ENCODE results near the gene BNIP5. TPM values are rescaled to one million over a fixed set of nuclear protein-coding genes. Genes with fewer than 3 reads are reported as not detected.

Gene BNIP5
- total and polyA plus RNA-seq, 9 donors = 0.01 to 1.4 (median 0.12) TPM; not detected in 4

DNA sequence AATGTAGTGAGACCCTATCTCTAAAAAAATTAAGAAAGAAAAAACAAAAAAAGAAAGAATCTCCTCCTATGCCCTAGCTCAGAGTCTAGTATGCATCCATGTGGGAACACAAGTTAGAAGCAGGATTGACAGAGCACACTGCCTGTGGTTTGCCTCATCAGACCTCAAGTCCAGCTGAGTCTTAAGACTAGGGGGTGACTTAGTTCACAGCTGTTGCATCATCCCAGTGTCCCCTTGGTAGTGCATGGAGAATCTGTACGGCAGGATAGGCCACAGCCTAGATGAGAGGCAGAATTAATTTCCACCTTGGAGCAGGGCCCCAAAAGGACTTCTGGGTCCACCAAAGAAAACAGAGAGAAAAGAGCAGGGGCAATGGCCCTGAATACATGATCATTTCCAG is 53.1 kb downstream of the BNIP5 start:
- Histone ChIP-seq H3K4me1 (ENCODE audit: insufficient read depth) (no peaks in the 10 kb centered on the region), H3K4me3 (no peak overlapping the region), H3K9me3 (no peaks in the 10 kb centered on the region), H3K27ac (no peak overlapping the region), H3K36me3 (no peaks in the 10 kb centered on the region), H3K27me3 (no peaks in the 10 kb centered on the region)
- TF ChIP-seq, protein P1, sequence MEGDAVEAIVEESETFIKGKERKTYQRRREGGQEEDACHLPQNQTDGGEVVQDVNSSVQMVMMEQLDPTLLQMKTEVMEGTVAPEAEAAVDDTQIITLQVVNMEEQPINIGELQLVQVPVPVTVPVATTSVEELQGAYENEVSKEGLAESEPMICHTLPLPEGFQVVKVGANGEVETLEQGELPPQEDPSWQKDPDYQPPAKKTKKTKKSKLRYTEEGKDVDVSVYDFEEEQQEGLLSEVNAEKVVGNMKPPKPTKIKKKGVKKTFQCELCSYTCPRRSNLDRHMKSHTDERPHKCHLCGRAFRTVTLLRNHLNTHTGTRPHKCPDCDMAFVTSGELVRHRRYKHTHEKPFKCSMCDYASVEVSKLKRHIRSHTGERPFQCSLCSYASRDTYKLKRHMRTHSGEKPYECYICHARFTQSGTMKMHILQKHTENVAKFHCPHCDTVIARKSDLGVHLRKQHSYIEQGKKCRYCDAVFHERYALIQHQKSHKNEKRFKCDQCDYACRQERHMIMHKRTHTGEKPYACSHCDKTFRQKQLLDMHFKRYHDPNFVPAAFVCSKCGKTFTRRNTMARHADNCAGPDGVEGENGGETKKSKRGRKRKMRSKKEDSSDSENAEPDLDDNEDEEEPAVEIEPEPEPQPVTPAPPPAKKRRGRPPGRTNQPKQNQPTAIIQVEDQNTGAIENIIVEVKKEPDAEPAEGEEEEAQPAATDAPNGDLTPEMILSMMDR (IDR thresholded peaks at IDR 0.05) = no peak
- WGBS, 3 donors = 93 to 100% (median 97%) methylated on average over 1 of the region's 1 CpG
- no peak for DNase-seq
- intact Hi-C loops (cut with DNase I) = no loop called here

- WGBS, 3 donors = 85 to 89% (median 88%) methylated on average over 4 of the region's 4 CpGs
- Histone ChIP-seq H3K27me3 (no peaks in the 10 kb centered on the region), H3K4me3 (no peak overlapping the region), H3K27ac (no peak overlapping the region), H3K36me3 (no peaks in the 10 kb centered on the region), H3K9me3 (no peaks in the 10 kb centered on the region), H3K4me1 (ENCODE audit: insufficient read depth) (no peaks in the 10 kb centered on the region)
- TF ChIP-seq, protein P1 (IDR thresholded peaks at IDR 0.05) = no peak
- TF ChIP-seq EP300 (IDR thresholded peaks at IDR 0.05) (no peak), POLR2A (IDR thresholded peaks at IDR 0.05) (no peak)
- intact Hi-C loops (cut with DNase I) = no loop called here
- no peak for DNase-seq
Measured at GRCh38 chr6:36280983-36281382, 55.7 kb downstream of the BNIP5 start.

- Histone ChIP-seq H3K36me3 (no peaks in the 10 kb centered on the region), H3K27ac (no peak overlapping the region), H3K4me1 (ENCODE audit: insufficient read depth) (no peaks in the 10 kb centered on the region), H3K9me3 (no peaks in the 10 kb centered on the region), H3K27me3 (no peaks in the 10 kb centered on the region), H3K4me3 (no peak overlapping the region)
- DNase-seq = no peak
- 73 to 78% (median 76%) methylated on average over 3 of the region's 3 CpGs for WGBS, 3 donors
- intact Hi-C loops (cut with DNase I) = no loop called here
- TF ChIP-seq POLR2A (IDR thresholded peaks at IDR 0.05) (no peak), EP300 (IDR thresholded peaks at IDR 0.05) (no peak)
- TF ChIP-seq, protein P1 (IDR thresholded peaks at IDR 0.05) = no peak
Measured at GRCh38 chr6:36280467-36280866, 56.2 kb downstream of the BNIP5 start.

DNA sequence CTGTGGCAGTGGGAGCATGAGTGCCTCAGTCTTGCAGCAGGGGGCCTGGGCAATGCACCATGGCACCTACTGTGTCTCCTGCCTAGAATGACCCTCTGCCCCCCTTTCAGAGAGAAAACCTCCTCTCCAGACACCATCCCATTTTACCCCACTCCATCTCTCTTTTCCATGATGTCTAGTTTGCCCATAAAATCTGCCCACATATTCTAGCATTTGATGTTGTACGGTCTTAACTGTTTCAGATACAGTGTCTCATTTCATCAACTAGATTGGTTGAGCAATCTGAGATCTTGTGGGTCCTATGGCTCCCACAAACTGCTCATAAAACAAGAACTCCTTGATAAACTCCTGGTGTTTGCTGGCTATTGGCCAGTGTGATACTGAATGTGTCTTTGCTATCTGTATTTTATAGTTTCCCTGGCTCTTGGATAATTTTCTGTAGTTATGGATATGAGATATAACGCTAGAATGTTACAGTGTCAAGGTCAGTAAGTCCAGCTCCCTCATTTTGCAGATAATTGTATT is 58.7 kb downstream of the BNIP5 start:
- TF ChIP-seq, protein P1 (IDR thresholded peaks at IDR 0.05) = no peak
- TF ChIP-seq EP300 (IDR thresholded peaks at IDR 0.05) (no peak), POLR2A (IDR thresholded peaks at IDR 0.05) (no peak)
- H3K4me1 ChIP-seq (ENCODE audit: insufficient read depth) = no peaks in the 10 kb centered on the region
- no peaks in the 10 kb centered on the region for H3K9me3 ChIP-seq
- no peaks in the 10 kb centered on the region for H3K36me3 ChIP-seq
- H3K27ac ChIP-seq = no peak overlapping the region
- no peak for DNase-seq
- intact Hi-C loops (cut with DNase I) = no loop called here
- 21 to 30% (median 26%) methylated on average over 2 of the region's 2 CpGs for WGBS, 3 donors
- no peaks in the 10 kb centered on the region for H3K27me3 ChIP-seq
- H3K4me3 ChIP-seq = no peak overlapping the region

Data from ovary (tissue), 9 donors.